Psoas muscle (tissue), 8 donors: Measurements from ENCODE around the gene BRME1. TPM values are rescaled to one million over a fixed set of nuclear protein-coding genes. Genes with fewer than 3 reads are reported as not detected.

Source experiments
- ATAC-seq, 4 donors: fragments of 200-7000 bp; cut with Tn5 transposase; one replicate each; pipeline ENCODE4 v1.9.1; 2020; ENCODE audit warnings: moderate library complexity in 3 of 4, mild to moderate bottlenecking in 2 of 4
- DNase-seq, 2 donors: peaks; one replicate each; pipeline ENCODE4 v3.0.0-alpha.2; 2020
- H3K27ac ChIP-seq: fragments of 200-600 bp; one replicate; pipeline ENCODE4 v1.8.0; 2022
- H3K27me3 ChIP-seq, 3 donors: fragments of 200-600 bp in 1 of 3; one replicate each; pipeline versions ENCODE4 v1.6.1 to v1.8.0; 2013 to 2022; ENCODE audit warnings: low read length in 2 of 3, mild to moderate bottlenecking in 2 of 3, moderate library complexity in 1 of 3; ENCODE audit not compliant: insufficient read depth in 3 of 3
- H3K36me3 ChIP-seq, 2 donors: fragments of 200-600 bp in 1 of 2; one replicate each; pipeline versions ENCODE4 v1.6.1 to v1.8.0; 2013 to 2022; ENCODE audit warnings: low read depth in 1 of 2, mild to moderate bottlenecking in 1 of 2, moderate library complexity in 1 of 2; ENCODE audit not compliant: insufficient read depth in 1 of 2
- H3K4me1 ChIP-seq: fragments of 200-600 bp; one replicate; pipeline ENCODE4 v1.8.0; 2022
- H3K4me3 ChIP-seq: fragments of 200-600 bp; one replicate; pipeline ENCODE4 v1.8.0; 2022; ENCODE audit warnings: mild to moderate bottlenecking
- H3K9me3 ChIP-seq: fragments of 200-600 bp; one replicate; pipeline ENCODE4 v1.8.0; 2022
- WGBS, 3 donors: extraction: QIAGEN DNeasy Blood & Tissue Kit; methylation state at CpG; one replicate each; pipeline versions ENCODE4 v1.1.6 to v1.1.7; 2013; 5-methylcytosine and 5-hydroxymethylcytosine counted together
- intact Hi-C, 2 donors: fragments of 100-400 bp; cut with DNase I; formaldehyde crosslinking; loops; one replicate each; pipeline versions ENCODE4 v1.11.0 to v1.14.2; 2022
- polyA plus RNA-seq, 3 donors: library from polyadenylated mRNA; stranded (reverse); fragments of 200-250 nt; gene quantifications; one replicate each; pipeline ENCODE4 v1.2.3, GENCODE V29; 2013
- total RNA-seq, 4 donors: library from RNA; stranded (reverse); fragmentation: NEBNext Ultra II Directional in 2 of 4; extraction: Animal tissue kit (Norgen Biotek cat#: 25700) in 2 of 4; gene quantifications; one replicate each; pipeline versions ENCODE4 v1.2.1 to v1.2.4, GENCODE V29; 2021 to 2023
- TF ChIP-seq, protein P1 (sequence below): fragments of 200-600 bp; IDR thresholded peaks from one replicate; pipeline ENCODE4 v1.8.0; 2022; ENCODE audit warnings: antibody characterized with exemption
- donor health status: healthy with polysubstance abuse.
- donor health status: DM: no; HTN: no; CAD: no; lungs with moderate emphysema.
- donor health status: Bipolar disorder and iron deficiency.
- donor health status: healthy.
- donor health status: DM: yes; HTN: yes; CAD: no.
- donor health status: DM: no; HTN: no; CAD: no.
- donor health status: DM: no; HTN: no; CAD: no.
- donor health status: DM: yes; HTN: yes; CAD: no.

Gene BRME1
- total and polyA plus RNA-seq, 7 donors: 0.27 to 2.5 (median 1.1) TPM

DNA sequence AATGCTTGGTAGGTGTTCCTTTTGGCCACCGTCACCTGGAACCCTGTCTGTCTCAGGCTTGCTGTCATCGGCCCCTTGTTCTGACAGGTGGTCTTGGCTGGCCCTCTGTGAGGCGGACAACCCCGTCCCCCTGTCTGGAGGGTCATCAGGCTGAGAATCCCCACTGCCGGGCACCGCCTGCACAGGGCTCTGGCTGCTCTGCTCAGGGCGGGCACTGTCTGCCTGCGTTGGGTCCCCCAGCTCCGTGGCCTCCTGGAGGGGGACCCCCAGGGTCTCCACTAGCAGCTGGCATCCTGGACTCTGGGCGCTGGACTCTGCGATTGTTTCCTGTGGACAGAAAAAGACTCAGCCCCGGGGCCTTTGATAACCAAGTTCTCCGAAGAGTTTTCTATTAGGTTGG, 15.8 kb downstream of the BRME1 start:
- WGBS, 3 donors: 92% methylated on average over 12 to 13 of the region's 13 CpGs
- Histone ChIP-seq H3K9me3 (no peaks in the 10 kb centered on the region), H3K27me3 (no peaks in the 10 kb centered on the region), H3K27ac (no peak overlapping the region), H3K4me1 (no peaks in the 10 kb centered on the region), H3K4me3 (no peak overlapping the region), H3K36me3 (no peaks in the 10 kb centered on the region)
- TF ChIP-seq, protein P1, sequence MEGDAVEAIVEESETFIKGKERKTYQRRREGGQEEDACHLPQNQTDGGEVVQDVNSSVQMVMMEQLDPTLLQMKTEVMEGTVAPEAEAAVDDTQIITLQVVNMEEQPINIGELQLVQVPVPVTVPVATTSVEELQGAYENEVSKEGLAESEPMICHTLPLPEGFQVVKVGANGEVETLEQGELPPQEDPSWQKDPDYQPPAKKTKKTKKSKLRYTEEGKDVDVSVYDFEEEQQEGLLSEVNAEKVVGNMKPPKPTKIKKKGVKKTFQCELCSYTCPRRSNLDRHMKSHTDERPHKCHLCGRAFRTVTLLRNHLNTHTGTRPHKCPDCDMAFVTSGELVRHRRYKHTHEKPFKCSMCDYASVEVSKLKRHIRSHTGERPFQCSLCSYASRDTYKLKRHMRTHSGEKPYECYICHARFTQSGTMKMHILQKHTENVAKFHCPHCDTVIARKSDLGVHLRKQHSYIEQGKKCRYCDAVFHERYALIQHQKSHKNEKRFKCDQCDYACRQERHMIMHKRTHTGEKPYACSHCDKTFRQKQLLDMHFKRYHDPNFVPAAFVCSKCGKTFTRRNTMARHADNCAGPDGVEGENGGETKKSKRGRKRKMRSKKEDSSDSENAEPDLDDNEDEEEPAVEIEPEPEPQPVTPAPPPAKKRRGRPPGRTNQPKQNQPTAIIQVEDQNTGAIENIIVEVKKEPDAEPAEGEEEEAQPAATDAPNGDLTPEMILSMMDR: no peak
- ATAC-seq (no peak), DNase-seq (no peak)
- intact Hi-C loops: no loop called here

DNA sequence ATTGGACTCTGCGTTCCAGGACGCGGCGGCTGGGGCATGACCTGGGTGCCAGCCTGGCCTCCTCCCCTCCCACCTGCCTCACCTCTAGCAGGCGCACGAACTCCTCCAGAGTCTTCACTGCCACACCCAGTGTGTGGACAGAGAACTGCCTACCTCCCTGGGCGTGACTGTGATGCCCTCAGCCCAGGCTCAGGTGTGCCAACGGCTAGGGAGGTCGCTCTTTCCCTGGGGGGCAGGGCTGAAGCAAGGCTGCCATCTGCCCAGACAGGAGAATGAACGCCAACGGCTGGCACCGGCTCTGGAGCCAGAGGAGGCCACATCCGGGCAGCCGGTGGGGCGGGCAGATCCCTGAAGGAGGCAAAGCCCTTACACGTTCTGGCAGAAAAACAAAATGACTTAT, 17.6 kb downstream of the BRME1 start:
- H3K4me1 ChIP-seq: no peaks in the 10 kb centered on the region
- DNase-seq: no peak
- H3K36me3 ChIP-seq: no peaks in the 10 kb centered on the region
- H3K9me3 ChIP-seq: no peaks in the 10 kb centered on the region
- intact Hi-C loops: loop anchor here in 1 of 2 donors (10.0 kb wide), 1 partner anchor 457 kb away; no protein-coding TSS in a partner anchor
- no peak overlapping the region for H3K4me3 ChIP-seq
- H3K27ac ChIP-seq: no peak overlapping the region
- WGBS, 3 donors: 80 to 84% (median 81%) methylated on average over 16 of the region's 16 CpGs
- no peaks in the 10 kb centered on the region for H3K27me3 ChIP-seq
- TF ChIP-seq, protein P1: no peak
- no peak for ATAC-seq

DNA sequence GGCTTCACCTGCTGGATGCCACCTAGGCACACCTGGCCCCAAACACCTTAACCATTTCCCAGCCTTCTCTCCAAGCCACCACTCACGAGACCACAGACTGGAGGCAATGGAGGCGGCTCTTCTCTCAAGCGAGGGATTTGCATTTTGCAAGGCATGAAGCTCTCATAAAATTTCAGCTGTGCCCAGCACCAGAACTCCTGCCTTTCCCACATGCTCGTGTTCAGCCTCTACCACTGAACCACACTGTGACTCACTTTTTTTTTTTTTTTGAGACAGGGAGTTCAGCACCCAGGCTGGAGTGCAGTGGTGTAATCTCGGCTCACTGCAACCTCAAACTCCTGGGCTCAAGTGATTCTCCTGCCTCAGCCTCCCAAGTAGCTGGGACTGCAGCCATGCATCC, 18.4 kb downstream of the BRME1 start:
- TF ChIP-seq, protein P1: no peak
- intact Hi-C loops: loop anchor here in 1 of 2 donors (10.0 kb wide), 1 partner anchor 457 kb away; no protein-coding TSS in a partner anchor

DNA sequence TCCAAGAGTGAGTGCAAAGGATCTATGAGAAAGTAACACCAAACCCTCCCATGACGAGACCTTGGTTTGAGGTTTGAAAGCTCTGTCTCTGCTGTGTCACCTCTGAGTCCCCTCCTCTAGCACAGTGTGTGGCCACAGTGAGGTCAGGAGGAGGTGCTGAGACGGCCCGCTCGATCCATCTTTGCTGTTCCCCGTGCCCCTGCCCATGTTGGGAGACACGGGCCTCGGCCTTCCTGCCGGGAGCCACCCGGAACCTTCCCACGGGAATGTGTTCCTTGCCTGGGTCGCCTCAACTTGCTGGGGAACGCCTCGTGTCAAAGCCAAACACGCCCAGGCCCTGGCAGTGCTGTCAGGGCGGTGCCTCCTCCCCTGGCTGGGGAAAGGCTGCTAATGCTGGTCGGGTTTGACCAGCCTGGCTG, 18.9 kb downstream of the BRME1 start:
- TF ChIP-seq, protein P1: no peak
- Histone ChIP-seq H3K36me3 (no peaks in the 10 kb centered on the region), H3K27me3 (no peaks in the 10 kb centered on the region), H3K27ac (no peak overlapping the region), H3K9me3 (no peaks in the 10 kb centered on the region), H3K4me3 (no peak overlapping the region), H3K4me1 (no peaks in the 10 kb centered on the region)
- DNase-seq (no peak), ATAC-seq (no peak)
- intact Hi-C loops: loop anchor here in 1 of 2 donors (10.0 kb wide), 1 partner anchor 458 kb away; no protein-coding TSS in a partner anchor
- 56 to 63% (median 62%) methylated on average over 16 of the region's 16 CpGs for WGBS, 3 donors

More for the DNA sequence above, 18.4 kb downstream of the BRME1 start:
- no peak overlapping the region for H3K27ac ChIP-seq
- H3K4me3 ChIP-seq: no peak overlapping the region
- no peak for ATAC-seq
- no peak for DNase-seq
- H3K9me3 ChIP-seq: no peaks in the 10 kb centered on the region
- no peaks in the 10 kb centered on the region for H3K4me1 ChIP-seq
- no peaks in the 10 kb centered on the region for H3K36me3 ChIP-seq
- WGBS, 3 donors: 73 to 83% (median 76%) methylated on average over 4 to 5 of the region's 5 CpGs
- no peaks in the 10 kb centered on the region for H3K27me3 ChIP-seq

DNA sequence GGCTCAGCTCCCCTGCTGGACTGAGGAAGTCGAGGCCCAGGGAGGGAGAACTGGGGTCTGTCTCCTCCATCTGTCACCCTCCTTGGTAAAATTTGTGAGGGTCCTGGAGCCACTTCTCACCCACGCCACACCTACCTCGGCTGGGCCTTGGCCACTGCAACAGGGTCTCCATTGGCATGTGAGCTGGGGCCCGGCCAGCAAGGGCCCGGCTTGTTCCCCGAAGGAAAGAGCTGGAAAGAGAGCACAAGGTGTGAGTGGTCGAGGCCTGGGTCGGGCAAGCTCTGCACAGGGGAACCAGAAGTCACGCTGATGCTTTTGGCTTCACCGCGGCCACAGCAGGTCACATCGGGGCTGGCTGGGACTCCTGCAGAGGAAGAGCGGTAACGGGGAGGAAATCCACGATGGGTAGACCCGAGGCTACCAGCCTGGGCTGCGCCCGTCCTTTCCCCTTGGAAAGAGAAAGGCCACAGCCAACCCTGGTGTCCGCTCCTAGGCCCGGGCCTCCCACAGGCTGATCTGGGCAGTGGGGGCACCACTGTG, 20.0 kb downstream of the BRME1 start:
- H3K4me1 ChIP-seq: peaks cover under 1% of the 10 kb centered on the region
- H3K27me3 ChIP-seq: no peaks in the 10 kb centered on the region
- DNase-seq: no peak
- no peak for ATAC-seq
- TF ChIP-seq, protein P1: no peak
- intact Hi-C loops: loop anchor here in 1 of 2 donors (10.0 kb wide), 1 partner anchor 459 kb away; no protein-coding TSS in a partner anchor
- no peaks in the 10 kb centered on the region for H3K36me3 ChIP-seq
- H3K4me3 ChIP-seq: no peak overlapping the region
- 90 to 92% (median 91%) methylated on average over 20 of the region's 20 CpGs for WGBS, 3 donors
- no peaks in the 10 kb centered on the region for H3K9me3 ChIP-seq
- no peak overlapping the region for H3K27ac ChIP-seq
